GM11168 (cell line): Measurements from ENCODE around the gene LPIN1.
"Not testable (repeated sequence)": the region's sequence is repeated elsewhere in the genome, so short reads cannot be mapped to it uniquely, and the experiment has no call there.

Source experiments
- in situ Hi-C: fragments of 300-500 bp; cut with MboI; formaldehyde crosslinking; loops from one replicate; pipeline ENCODE4 v1.12.0; 2022; ENCODE audit warnings: low sequenced_read_pairs; ENCODE audit not compliant: unreplicated experiment

Gene LPIN1

GRCh38 chr2:11758647-11759046 is 12.2 kb downstream of the LPIN1 start:
- in situ Hi-C loops = no loop called here

GRCh38 chr2:11759182-11759975 is 12.9 kb downstream of the LPIN1 start:
- in situ Hi-C loops = not testable (repeated sequence)

GRCh38 chr2:11761259-11761658 is 14.8 kb downstream of the LPIN1 start:
- in situ Hi-C loops = no loop called here

GRCh38 chr2:11762031-11762430 is 15.6 kb downstream of the LPIN1 start:
- in situ Hi-C loops = no loop called here

- in situ Hi-C loops = no loop called here
These were observed 16.5 kb downstream of the LPIN1 start for GRCh38 chr2:11762799-11763461.

GRCh38 chr2:11764359-11764758 is 17.9 kb downstream of the LPIN1 start:
- in situ Hi-C loops = no loop called here

- in situ Hi-C loops = no loop called here
These were observed 18.5 kb downstream of the LPIN1 start for GRCh38 chr2:11764920-11765319.

- in situ Hi-C loops = no loop called here
These were observed 19.1 kb downstream of the LPIN1 start for GRCh38 chr2:11765501-11765900.

GRCh38 chr2:11766016-11766415 is 19.6 kb downstream of the LPIN1 start:
- in situ Hi-C loops = no loop called here

- in situ Hi-C loops = no loop called here
These were observed 21.3 kb downstream of the LPIN1 start for GRCh38 chr2:11767779-11768178.

- in situ Hi-C loops = no loop called here
These were observed 22.5 kb downstream of the LPIN1 start for GRCh38 chr2:11768946-11769345.

GRCh38 chr2:11769516-11769915 is 23.1 kb downstream of the LPIN1 start:
- in situ Hi-C loops = no loop called here

- in situ Hi-C loops = no loop called here
These were observed 24.2 kb downstream of the LPIN1 start for GRCh38 chr2:11770531-11771188.

- in situ Hi-C loops = no loop called here
These were observed 25.7 kb downstream of the LPIN1 start for GRCh38 chr2:11771971-11772615.

- in situ Hi-C loops = no loop called here
These were observed 26.7 kb downstream of the LPIN1 start for GRCh38 chr2:11773111-11773510.

- in situ Hi-C loops = no loop called here
These were observed 27.5 kb downstream of the LPIN1 start for GRCh38 chr2:11773747-11774525.

GRCh38 chr2:11774600-11774999 is 28.2 kb downstream of the LPIN1 start:
- in situ Hi-C loops = no loop called here

- in situ Hi-C loops = no loop called here
These were observed 29.0 kb downstream of the LPIN1 start for GRCh38 chr2:11775384-11775783.

- in situ Hi-C loops = no loop called here
These were observed 30.8 kb downstream of the LPIN1 start for GRCh38 chr2:11777066-11777782.
